Dermis microvascular lymphatic vessel endothelial cell (primary cell): Measurements from ENCODE around the gene ARL15. TPM values are rescaled to one million over a fixed set of nuclear protein-coding genes. Genes with fewer than 3 reads are reported as not detected.
A peak's percentile ranks its signal among the peaks of the same experiment; 100 is the strongest.

Experiments
- DNase-seq, 2 donors: peaks; one replicate each; pipeline versions ENCODE4 v3.0.0 to v3.0.0-alpha.2; 2010; ENCODE audit warnings: low read depth in 2 of 2
- total RNA-seq: library from RNA; depleted of rRNA; stranded (reverse); fragments of >200 nt; gene quantifications from 2 replicates; pipeline ENCODE4 v1.2.1, GENCODE V29; 2014

ARL15 gene
- total RNA-seq, 1 donor from 2014 or later, result 39.0 TPM

GRCh38 chr5:53915120-53915519, 395.3 kb downstream of the ARL15 start:
- DNase-seq, result no peak

DNA sequence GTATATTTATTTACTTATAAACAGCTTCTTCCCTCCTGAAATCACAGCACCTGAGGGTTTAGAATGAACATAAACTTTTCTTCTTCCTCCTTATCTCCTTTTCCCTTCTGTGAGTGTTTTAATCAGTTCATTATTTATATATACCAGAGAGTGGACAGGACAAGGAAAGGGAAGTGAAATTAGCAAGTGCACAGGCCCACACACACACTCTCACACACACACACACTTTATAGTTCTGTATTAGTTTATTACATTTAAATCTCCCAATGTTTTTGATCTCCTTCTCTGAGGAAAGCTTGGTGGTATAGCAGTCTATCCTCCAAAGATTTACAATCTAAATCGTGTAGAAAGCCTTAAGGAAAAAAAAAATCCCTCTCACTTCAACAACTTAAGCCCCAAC, 396.4 kb downstream of the ARL15 start:
- no peak for DNase-seq

GRCh38 chr5:53908757-53909156, 401.6 kb downstream of the ARL15 start:
- no peak for DNase-seq

- DNase-seq, result no peak
These were observed 402.5 kb downstream of the ARL15 start for GRCh38 chr5:53907827-53908226.

- no peak for DNase-seq
These were observed 403.6 kb downstream of the ARL15 start for GRCh38 chr5:53906736-53907135.

DNA sequence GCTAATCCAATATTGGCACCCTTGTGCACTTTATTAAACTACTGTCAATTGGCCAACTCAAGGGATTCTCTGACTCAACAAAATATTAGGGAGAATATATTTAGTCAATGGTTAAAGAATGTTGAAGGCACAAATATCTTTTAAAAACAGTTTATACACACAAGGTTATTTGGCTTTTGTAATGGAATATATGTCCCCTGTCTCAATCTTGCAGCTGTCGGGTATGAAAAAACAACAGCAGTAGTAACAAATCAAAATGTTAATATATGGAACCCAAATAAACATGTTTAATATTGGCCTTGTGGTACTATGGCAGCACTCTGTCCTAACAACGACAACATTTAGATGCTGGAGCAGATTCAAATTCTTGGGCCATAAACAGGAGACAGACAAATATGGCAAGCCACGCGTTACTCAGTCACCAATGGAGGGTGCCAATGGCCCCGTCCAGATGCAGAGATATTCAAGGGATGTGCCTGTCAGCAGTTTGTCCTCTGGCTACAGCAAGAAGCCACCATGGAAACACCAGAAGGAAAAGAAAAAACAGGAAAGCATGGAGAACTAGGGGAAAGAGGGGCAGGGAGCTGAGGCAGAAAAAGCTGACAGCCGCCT, 408.0 kb downstream of the ARL15 start:
- DNase-seq, result no peak

DNA sequence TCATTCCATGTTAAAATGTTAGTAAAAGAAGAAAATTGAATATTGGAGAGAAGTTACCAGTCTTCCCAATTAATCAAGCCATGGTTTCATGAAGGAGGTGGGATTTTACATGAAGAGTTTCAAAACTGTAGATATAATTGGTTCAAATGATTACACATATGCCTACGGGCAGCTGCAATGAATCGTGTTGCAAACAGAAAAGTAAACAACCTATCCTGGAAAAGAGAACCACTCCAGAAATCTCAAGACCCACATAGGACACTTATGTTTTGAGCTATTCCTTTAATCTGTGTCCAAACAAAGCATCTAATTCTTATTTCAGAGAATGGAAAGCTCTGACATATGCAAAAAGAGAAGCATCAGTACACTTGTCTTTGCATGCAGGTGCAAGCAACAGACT, 409.7 kb downstream of the ARL15 start:
- DNase-seq, result no peak

DNA sequence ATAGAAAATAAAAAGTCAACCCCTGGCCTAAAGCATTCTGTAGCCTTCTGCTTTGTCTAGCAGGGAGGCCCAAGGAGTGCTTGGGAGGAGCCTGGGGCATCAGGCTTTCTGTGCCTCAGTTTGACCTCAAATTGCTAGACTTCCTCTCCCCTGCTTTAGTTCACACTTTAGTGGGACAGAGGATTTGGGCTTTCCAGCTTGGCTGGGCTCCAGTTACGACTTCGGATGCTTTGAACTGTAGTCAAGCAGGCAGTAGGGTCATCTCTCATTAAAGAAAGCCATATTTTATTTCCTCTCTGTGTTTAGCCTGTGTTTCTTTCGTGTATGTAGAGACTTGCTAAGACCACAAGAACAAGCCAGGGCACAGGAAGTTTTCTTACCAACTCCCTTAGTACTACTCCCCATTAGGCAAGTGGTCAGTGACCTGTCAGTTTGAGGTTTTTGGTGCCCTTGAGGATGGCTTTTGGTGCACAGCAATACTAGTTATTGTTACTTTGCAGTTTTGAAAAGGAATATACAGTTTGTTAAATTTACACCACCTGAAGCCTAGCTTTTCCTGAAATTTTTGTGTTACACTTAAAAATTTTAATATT, 415.2 kb downstream of the ARL15 start:
- no peak for DNase-seq

GRCh38 chr5:53893626-53894025, 416.7 kb downstream of the ARL15 start:
- DNase-seq, result no peak

DNA sequence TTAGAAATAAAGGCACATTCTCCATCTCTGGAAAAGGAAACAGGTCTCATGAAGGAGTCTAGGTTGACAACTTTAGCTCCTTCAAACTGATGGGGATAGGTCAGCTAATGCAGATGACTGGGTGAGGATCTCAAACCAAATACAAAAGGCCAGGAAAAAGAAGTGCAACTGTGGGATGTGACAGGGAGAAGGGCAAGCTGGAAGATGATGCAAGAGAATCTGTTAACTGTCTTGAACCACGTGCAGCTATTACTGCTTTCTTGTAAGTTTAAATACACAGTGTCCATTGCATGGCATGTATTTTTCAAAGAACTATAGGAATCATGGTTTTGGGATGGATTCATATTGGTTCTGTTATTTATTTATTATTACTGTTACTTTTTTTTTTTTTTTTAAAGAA, 418.1 kb downstream of the ARL15 start:
- no peak for DNase-seq

- no peak for DNase-seq
These were observed 419.2 kb downstream of the ARL15 start for GRCh38 chr5:53891159-53891558.

DNA sequence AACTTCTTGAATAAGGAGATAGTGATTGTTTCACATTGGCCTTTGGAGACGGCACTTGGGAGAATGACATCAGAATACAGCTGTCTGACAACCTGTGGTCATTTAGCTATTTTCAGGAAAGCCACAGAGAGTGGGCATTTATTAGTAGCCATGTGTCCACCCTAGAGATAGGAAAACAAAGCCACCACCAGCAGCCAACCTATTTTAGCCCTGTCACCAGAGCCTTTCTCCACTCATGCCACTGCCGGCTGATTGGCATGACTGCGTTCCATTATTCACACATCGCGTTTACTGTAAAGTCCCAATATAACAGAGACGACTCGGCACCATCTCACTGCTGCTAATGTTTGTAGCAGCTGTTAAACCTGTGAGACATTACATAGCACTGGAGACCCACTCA, 419.9 kb downstream of the ARL15 start:
- DNase-seq, result no peak

DNA sequence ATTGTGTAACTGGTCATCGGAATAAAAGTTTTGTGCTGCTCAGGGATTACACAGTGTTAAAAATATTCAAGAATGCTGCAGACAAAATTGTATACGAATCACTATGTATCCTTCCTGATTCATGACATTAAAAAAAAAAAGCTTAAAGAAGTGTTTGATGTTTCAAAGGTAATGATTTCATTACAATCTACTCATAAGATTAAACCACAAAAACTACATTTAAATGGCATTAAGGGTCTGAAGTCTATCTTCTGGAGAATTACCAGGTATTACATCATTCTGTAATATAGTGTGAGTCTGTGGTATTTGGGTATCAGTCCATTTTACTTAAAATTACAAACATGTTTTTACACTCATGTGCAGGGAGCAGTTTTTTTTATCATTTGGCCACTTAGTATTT, 425.5 kb downstream of the ARL15 start:
- no peak for DNase-seq

DNA sequence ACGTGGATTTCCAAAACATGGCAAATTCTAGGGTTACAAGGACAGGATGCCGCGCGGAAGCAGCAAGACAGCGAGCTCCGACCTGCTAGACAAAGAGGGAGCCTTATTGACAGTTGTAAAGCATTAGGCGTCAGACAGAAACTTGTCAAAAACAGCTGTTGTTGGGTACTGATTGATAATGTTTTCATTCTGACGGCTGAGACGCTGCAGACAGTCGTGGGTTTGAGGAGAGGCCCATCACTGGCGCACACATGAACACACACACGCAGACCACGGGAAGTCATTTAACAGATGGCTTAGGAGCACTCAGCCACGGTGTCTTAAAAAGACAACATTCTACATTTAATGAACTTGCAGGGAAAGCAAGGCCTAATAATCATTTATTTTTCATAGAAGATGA, 426.0 kb downstream of the ARL15 start:
- DNase-seq, result no peak

- DNase-seq, result no peak
These were observed 427.7 kb downstream of the ARL15 start for GRCh38 chr5:53882676-53883031.

- DNase-seq, result no peak
These were observed 428.2 kb downstream of the ARL15 start for GRCh38 chr5:53882006-53882675.

- no peak for DNase-seq
These were observed 430.6 kb downstream of the ARL15 start for GRCh38 chr5:53879708-53880323.

DNA sequence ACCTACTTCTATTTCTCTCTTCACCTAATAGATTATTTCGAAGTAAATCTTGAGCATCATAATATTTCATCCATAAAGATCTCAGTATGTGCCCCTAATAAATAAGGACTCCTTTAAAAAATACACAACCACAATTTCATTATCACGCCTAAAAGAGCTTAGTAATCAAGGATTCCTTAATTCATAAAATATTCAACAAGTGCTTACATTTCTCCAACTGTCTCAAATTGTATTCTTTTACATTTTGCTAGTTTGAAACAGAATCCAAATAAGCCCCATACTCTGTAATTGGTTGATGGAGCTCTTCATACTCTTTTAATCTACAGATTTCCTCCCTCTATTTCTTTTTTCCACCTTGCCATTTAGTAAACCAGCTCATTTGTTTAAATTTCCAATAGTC, 432.4 kb downstream of the ARL15 start:
- DNase-seq, result no peak

GRCh38 chr5:53877243-53877642, 433.1 kb downstream of the ARL15 start:
- no peak for DNase-seq

GRCh38 chr5:53874409-53874808, 436.0 kb downstream of the ARL15 start:
- DNase-seq, result peak in 1 of 2 donors; percentile 6

GRCh38 chr5:53873235-53873634, 437.1 kb downstream of the ARL15 start:
- no peak for DNase-seq

DNA sequence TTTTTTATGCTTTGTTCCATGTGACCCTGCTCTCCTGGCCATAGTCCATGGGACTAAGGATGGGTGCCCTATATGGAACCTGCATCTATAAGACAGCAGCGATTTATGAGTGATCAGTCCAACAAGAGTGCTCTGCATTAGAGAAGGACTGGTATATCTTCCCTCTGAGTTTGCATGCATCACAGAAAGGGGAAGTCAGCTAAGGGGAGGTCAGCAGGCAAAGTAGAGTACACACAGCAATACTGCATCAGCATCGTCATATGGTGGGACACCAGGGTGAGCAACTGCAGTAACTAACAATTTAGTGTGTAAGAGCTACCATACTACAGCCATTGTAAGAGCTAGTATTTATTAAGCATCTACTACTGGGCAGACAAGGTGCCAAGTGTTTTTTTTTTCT, 438.6 kb downstream of the ARL15 start:
- DNase-seq, result no peak

GRCh38 chr5:53871050-53871449, 439.3 kb downstream of the ARL15 start:
- DNase-seq, result peak in 1 of 2 donors; percentile 28
